ENCODE results near the gene SUSD2.

The SUSD2 gene

DNA sequence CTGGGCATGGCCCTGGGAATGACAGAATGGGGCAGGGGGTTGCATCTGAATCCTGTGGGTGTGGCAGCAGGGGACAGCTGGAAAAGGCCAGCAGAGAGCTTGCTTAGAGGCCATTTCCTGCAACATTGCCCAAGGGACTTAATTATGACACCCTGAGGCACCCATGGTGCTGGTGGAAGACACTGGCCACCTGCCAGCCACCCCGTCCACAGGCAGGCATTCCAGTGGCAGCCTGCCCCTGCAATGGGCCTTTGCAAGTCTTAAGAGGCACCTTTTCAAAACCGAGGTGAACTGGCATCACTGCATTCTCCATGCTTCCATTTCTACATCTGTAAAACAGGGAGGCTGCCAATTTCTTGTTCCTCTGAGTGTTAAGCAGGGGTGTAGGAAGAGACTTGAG lies 21.6 kb upstream of the SUSD2 start:
- peaks cover 52% of the 10 kb centered on the region for H3K36me3 ChIP-seq (ENCODE audit: insufficient read depth, low read length)
- peaks cover 25% of the 10 kb centered on the region for H3K4me1 ChIP-seq (ENCODE audit: insufficient read depth, low read length)
- H2AFZ ChIP-seq (ENCODE audit: low read depth, low read length), result no peak overlapping the region
- DNase-seq, result no peak
- H3K27ac ChIP-seq (ENCODE audit: low read length), result no peak overlapping the region
- H3K79me2 ChIP-seq (ENCODE audit: insufficient read depth, low read length), result no peaks in the 10 kb centered on the region
- H3K9me3 ChIP-seq (ENCODE audit: insufficient read depth, low read length, severe bottlenecking), result no peaks in the 10 kb centered on the region
- ATAC-seq (ENCODE audit: insufficient read depth, low read depth), result no peak
- H3K4me2 ChIP-seq (ENCODE audit: insufficient read depth, low read length), result no peak overlapping the region
- no peak for TF ChIP-seq EZH2 (IDR thresholded peaks at IDR 0.05; ENCODE audit: borderline replicate concordance, low read depth, low read length, severe bottlenecking)
- TF ChIP-seq, protein P1, sequence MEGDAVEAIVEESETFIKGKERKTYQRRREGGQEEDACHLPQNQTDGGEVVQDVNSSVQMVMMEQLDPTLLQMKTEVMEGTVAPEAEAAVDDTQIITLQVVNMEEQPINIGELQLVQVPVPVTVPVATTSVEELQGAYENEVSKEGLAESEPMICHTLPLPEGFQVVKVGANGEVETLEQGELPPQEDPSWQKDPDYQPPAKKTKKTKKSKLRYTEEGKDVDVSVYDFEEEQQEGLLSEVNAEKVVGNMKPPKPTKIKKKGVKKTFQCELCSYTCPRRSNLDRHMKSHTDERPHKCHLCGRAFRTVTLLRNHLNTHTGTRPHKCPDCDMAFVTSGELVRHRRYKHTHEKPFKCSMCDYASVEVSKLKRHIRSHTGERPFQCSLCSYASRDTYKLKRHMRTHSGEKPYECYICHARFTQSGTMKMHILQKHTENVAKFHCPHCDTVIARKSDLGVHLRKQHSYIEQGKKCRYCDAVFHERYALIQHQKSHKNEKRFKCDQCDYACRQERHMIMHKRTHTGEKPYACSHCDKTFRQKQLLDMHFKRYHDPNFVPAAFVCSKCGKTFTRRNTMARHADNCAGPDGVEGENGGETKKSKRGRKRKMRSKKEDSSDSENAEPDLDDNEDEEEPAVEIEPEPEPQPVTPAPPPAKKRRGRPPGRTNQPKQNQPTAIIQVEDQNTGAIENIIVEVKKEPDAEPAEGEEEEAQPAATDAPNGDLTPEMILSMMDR (IDR thresholded peaks at IDR 0.05; ENCODE audit: borderline replicate concordance, extremely low read depth, low read length, poor library complexity, severe bottlenecking), result no peak
- H3K4me3 ChIP-seq (ENCODE audit: low read depth in 1 of 2, low read length in 2 of 2), result no peak overlapping the region
- no peak overlapping the region for H3K9ac ChIP-seq (ENCODE audit: low read depth, low read length)
- H3K27me3 ChIP-seq (ENCODE audit: insufficient read depth, low read length, poor library complexity), result no peaks in the 10 kb centered on the region
- H4K20me1 ChIP-seq (ENCODE audit: insufficient read depth, low read length), result peaks cover 95% of the 10 kb centered on the region

- peaks cover 21% of the 10 kb centered on the region for H3K4me1 ChIP-seq (ENCODE audit: insufficient read depth, low read length)
- no peaks in the 10 kb centered on the region for H3K9me3 ChIP-seq (ENCODE audit: insufficient read depth, low read length, severe bottlenecking)
- H4K20me1 ChIP-seq (ENCODE audit: insufficient read depth, low read length), result peaks cover 94% of the 10 kb centered on the region
- H3K79me2 ChIP-seq (ENCODE audit: insufficient read depth, low read length), result no peaks in the 10 kb centered on the region
- no peak for ATAC-seq (ENCODE audit: insufficient read depth, low read depth)
- peaks cover 61% of the 10 kb centered on the region for H3K36me3 ChIP-seq (ENCODE audit: insufficient read depth, low read length)
- no peak for DNase-seq
- H3K27ac ChIP-seq (ENCODE audit: low read length), result no peak overlapping the region
- H2AFZ ChIP-seq (ENCODE audit: low read depth, low read length), result no peak overlapping the region
- H3K4me2 ChIP-seq (ENCODE audit: insufficient read depth, low read length), result no peak overlapping the region
- H3K4me3 ChIP-seq (ENCODE audit: low read depth in 1 of 2, low read length in 2 of 2), result no peak overlapping the region
- H3K27me3 ChIP-seq (ENCODE audit: insufficient read depth, low read length, poor library complexity), result no peaks in the 10 kb centered on the region
- H3K9ac ChIP-seq (ENCODE audit: low read depth, low read length), result no peak overlapping the region
- TF ChIP-seq EZH2 (IDR thresholded peaks at IDR 0.05; ENCODE audit: borderline replicate concordance, low read depth, low read length, severe bottlenecking), result no peak
- TF ChIP-seq, protein P1 (IDR thresholded peaks at IDR 0.05; ENCODE audit: borderline replicate concordance, extremely low read depth, low read length, poor library complexity, severe bottlenecking), result no peak
These were observed 20.7 kb upstream of the SUSD2 start for GRCh38 chr22:24160546-24160945.

DNA sequence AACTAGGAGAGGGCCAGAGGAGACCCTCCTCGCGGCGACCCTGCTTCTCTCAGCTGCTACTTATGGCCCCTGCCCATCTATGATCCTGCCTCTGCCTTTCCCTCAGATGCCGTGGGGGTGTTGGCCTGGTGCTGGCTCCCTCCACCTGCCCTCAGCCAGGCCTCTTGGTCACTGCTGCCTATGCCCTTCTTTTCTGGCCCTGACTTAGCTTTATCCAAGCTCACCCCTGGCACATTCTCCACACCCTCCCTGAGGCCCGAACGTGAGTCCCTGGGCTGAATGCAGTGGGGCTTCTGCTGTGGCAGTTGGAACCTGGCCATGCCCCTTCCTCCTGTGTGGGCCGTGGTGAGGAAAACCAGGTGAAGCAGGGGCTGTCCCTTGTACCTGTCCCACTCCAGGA lies 19.8 kb upstream of the SUSD2 start:
- peaks cover 95% of the 10 kb centered on the region for H4K20me1 ChIP-seq (ENCODE audit: insufficient read depth, low read length)

More for the DNA sequence above, 19.8 kb upstream of the SUSD2 start:
- Histone ChIP-seq H3K4me2 (ENCODE audit: insufficient read depth, low read length) (no peak overlapping the region), H3K27ac (ENCODE audit: low read length) (no peak overlapping the region), H2AFZ (ENCODE audit: low read depth, low read length) (no peak overlapping the region), H3K79me2 (ENCODE audit: insufficient read depth, low read length) (no peaks in the 10 kb centered on the region), H3K4me1 (ENCODE audit: insufficient read depth, low read length) (peaks cover 12% of the 10 kb centered on the region), H3K36me3 (ENCODE audit: insufficient read depth, low read length) (peaks cover 70% of the 10 kb centered on the region), H3K4me3 (ENCODE audit: low read depth in 1 of 2, low read length in 2 of 2) (no peak overlapping the region), H3K9ac (ENCODE audit: low read depth, low read length) (no peak overlapping the region), H3K27me3 (ENCODE audit: insufficient read depth, low read length, poor library complexity) (no peaks in the 10 kb centered on the region), H3K9me3 (ENCODE audit: insufficient read depth, low read length, severe bottlenecking) (no peaks in the 10 kb centered on the region)
- TF ChIP-seq, protein P1 (IDR thresholded peaks at IDR 0.05; ENCODE audit: borderline replicate concordance, extremely low read depth, low read length, poor library complexity, severe bottlenecking), result no peak
- TF ChIP-seq EZH2 (IDR thresholded peaks at IDR 0.05; ENCODE audit: borderline replicate concordance, low read depth, low read length, severe bottlenecking), result no peak
- DNase-seq, result no peak
- no peak for ATAC-seq (ENCODE audit: insufficient read depth, low read depth)

All from DND-41 (cell line).